Mucosa of stomach (tissue), 1 donor: ENCODE data around the gene MYH10.

ENCODE experiments used
- H3K27me3 ChIP-seq: one replicate; pipeline ENCODE4 v1.7.0; 2013; ENCODE audit warnings: mild to moderate bottlenecking, low read length; ENCODE audit not compliant: control insufficient read depth, insufficient read depth
- H3K36me3 ChIP-seq: one replicate; pipeline ENCODE4 v1.7.0; 2013; ENCODE audit warnings: low read length; ENCODE audit not compliant: control insufficient read depth, insufficient read depth
- H3K4me1 ChIP-seq: one replicate; pipeline ENCODE4 v1.7.0; 2013; ENCODE audit warnings: mild to moderate bottlenecking, low read length; ENCODE audit not compliant: control insufficient read depth, insufficient read depth
- H3K4me3 ChIP-seq: one replicate; pipeline ENCODE4 v1.7.0; 2013; ENCODE audit warnings: low read length
- H3K9ac ChIP-seq: one replicate; pipeline ENCODE4 v1.7.0; 2013; ENCODE audit warnings: mild to moderate bottlenecking, low read length, moderate library complexity
- H3K9me3 ChIP-seq: one replicate; pipeline ENCODE4 v1.7.0; 2013; ENCODE audit warnings: mild to moderate bottlenecking, low read length, moderate library complexity; ENCODE audit not compliant: control insufficient read depth
- donor health status: Pancreatic carcinoma.

The MYH10 gene

DNA sequence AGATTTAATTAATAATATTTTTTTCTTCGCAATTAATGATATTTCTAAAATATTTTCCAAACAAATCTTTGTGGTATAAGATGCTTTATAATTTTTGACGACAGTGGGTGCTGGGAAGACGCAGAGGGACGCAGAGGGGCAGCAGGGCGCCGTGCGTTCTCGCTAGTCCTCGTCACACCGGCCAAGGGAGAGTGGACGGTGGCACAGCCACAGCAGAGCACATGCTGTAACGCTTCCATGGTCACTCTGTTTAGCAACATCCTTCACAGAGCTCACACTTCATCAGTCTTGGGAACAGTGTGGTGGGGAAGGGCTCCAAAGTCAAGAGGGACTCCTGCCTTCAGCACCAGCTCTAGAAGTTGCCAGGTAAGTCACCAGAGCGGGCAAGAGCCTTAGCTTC is 134.4 kb downstream of the MYH10 start:
- Histone ChIP-seq H3K4me1 (no peaks in the 10 kb centered on the region), H3K9ac (no peak overlapping the region), H3K9me3 (no peaks in the 10 kb centered on the region), H3K27me3 (no peaks in the 10 kb centered on the region), H3K36me3 (no peaks in the 10 kb centered on the region), H3K4me3 (no peak overlapping the region)

DNA sequence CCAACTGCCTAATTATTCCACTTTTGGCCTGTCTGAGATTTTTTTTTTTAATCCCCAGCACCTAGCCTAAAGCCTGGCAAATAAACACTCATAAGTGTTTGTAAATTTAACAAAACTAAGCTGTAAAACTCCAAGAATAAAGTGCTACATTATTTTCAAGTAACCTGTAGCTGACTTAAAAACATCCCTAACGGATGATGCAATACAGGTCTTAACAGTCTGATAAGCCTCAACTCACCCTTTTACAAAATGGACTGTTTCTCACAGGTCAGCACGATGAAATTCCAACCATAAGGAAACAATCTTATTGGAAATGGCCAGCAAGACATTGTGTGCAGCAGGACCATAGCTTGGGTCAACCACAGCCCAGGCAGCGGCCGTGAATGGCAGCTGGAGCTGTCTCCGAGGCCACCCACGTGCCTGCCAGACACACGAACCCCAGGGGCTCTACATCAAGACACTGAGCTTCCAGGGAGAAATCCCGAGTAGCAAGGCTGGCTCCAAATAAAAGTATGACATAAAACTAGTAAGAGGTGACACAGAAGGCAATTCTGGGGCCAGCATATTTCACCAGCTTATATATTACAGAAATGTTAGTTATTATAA is 135.9 kb downstream of the MYH10 start:
- Histone ChIP-seq H3K4me1 (no peaks in the 10 kb centered on the region), H3K9me3 (no peaks in the 10 kb centered on the region), H3K9ac (no peak overlapping the region), H3K4me3 (no peak overlapping the region), H3K27me3 (no peaks in the 10 kb centered on the region), H3K36me3 (no peaks in the 10 kb centered on the region)

DNA sequence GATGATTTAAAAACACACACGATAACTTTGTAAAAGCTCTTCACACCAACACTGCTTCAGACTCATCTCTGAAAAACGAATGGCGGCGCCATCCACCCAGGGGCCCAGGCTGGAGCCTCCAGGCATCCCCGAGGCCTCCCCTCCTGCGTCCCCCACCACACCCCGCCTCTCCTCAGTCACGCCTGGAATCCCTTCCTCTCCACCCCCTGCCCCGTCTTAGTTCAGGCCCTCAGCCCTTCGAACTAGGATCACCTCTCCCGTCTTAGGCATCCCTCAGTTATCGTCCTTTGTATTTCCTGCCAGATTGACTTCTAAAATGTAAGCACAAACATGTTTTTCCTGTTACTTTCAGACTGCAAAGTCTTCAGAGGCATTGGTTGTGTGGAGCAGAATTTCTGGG is 136.5 kb downstream of the MYH10 start:
- H3K9me3 ChIP-seq: no peaks in the 10 kb centered on the region
- H3K4me1 ChIP-seq: no peaks in the 10 kb centered on the region

DNA sequence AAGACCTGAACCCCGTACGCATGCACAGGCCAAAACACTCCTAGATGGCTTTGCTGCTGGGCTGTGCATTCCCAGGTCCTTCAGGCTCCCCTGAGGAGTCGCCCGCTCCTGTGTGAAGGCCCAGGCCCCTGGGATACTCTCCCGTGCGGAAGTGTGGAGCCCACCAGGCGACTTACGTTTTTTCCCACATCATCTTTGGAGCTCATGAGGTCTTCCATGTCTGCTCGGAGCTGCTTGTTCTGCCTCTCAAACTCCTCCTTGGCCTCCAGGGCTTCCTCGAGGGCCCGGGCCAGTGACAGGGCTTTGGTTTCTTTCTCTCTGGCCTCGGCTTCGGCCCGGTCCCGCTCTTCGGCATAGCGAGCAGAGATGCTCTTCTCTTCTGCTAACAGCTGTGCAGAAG is 138.4 kb downstream of the MYH10 start:
- H3K36me3 ChIP-seq: no peaks in the 10 kb centered on the region
- no peak overlapping the region for H3K4me3 ChIP-seq
- H3K9ac ChIP-seq: no peak overlapping the region
- no peaks in the 10 kb centered on the region for H3K9me3 ChIP-seq
- no peaks in the 10 kb centered on the region for H3K4me1 ChIP-seq
- no peaks in the 10 kb centered on the region for H3K27me3 ChIP-seq

More for the DNA sequence above, 136.5 kb downstream of the MYH10 start:
- Histone ChIP-seq H3K27me3 (no peaks in the 10 kb centered on the region), H3K4me3 (no peak overlapping the region), H3K36me3 (no peaks in the 10 kb centered on the region), H3K9ac (no peak overlapping the region)

DNA sequence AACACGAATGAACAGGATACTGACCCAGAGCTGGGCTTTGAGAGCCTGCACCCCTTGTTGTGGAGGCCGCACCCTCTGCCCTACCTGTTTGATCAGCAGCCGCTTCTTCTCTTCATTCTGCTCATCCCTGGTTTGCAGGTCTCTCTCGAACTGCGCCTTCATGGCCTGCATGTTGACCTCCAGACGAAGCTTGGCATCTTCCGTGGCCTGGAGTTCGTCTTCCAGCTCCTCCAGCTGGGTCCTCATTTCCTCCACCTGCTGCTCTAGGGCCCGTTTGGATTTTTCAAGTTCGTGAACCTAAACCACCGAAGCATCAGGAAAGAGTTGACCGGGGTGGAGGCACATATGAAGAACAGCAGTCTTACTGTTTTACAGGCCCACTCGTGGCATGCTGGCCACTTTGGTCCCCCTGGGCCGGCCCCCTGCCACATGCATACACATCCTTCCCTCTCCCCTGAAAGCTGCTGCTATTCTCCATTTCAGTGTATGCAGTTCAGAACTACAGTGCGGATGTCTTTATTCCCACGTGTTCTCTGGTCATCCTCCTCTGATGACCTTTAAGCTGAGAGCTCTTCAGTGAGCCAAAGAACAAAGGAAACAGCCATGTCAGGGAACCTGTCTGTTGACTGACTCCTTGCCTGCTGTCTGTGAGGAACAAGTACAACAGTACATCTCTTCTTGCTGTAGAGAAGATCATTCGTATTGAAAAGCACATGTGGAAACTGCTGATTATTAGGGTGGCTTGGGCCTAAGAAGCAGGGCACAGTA is 140.1 kb downstream of the MYH10 start:
- Histone ChIP-seq H3K9ac (no peak overlapping the region), H3K4me1 (no peaks in the 10 kb centered on the region), H3K9me3 (no peaks in the 10 kb centered on the region), H3K4me3 (no peak overlapping the region), H3K36me3 (no peaks in the 10 kb centered on the region), H3K27me3 (no peaks in the 10 kb centered on the region)

DNA sequence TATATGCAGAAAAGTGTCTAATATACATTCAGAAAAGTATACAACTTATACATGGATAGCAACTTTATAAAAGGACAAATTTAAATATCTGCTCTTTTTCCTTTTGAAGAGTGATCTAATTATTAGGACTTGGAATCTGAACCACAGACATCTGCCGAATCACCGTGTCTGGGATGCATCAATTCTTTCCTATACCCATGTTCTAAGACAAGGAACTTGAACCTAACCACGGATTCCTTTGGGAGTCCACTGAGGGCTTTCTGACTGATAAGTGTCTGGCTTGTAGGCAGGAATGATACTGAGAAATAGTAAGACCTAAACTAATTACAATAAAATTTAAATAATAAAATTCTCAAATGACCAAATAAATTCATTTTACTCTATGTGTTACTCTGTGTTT is 140.7 kb downstream of the MYH10 start:
- Histone ChIP-seq H3K4me1 (no peaks in the 10 kb centered on the region), H3K36me3 (no peaks in the 10 kb centered on the region), H3K27me3 (no peaks in the 10 kb centered on the region), H3K9me3 (no peaks in the 10 kb centered on the region), H3K4me3 (no peak overlapping the region), H3K9ac (no peak overlapping the region)

DNA sequence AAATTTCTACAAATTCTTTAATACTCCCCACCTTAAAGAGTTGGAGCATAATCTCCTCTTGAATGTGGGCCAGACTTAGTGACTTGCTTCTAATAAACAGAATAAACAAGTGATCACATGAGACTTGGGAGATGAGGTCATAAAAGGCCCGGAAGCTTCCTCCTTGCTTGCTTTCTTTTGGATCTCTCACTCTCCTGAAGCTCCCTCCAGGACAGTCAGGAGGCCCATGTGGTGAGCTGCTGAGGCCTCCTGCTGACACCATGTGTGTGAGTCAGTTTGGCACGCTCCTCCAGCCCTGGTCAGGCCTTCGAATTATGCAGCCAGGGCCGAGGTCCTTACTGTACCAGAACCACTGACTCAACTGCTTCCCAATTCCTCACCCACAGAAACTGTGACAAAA is 141.6 kb downstream of the MYH10 start:
- H3K9me3 ChIP-seq: no peaks in the 10 kb centered on the region
- H3K27me3 ChIP-seq: no peaks in the 10 kb centered on the region
- no peak overlapping the region for H3K9ac ChIP-seq
- no peaks in the 10 kb centered on the region for H3K36me3 ChIP-seq
- H3K4me1 ChIP-seq: no peaks in the 10 kb centered on the region
- no peak overlapping the region for H3K4me3 ChIP-seq

DNA sequence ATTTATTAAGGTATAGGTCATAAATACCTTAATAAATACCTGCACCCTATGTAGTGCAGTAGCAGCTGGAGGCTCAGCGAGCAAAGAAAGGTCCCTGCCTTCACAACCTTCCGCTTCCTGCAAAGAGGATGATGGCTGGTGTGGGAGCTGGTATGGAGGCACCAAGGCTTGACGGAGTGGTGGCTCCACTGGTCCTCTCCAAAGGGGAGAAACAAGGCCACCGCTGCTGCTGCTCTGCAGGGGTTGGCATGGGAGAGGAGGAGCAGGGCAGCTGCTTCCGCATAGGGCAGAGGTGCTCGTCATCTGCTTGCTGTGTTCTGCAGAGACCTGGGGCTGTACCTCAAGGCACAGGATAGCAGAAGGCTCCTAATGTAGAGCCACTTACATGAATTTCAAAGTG is 142.0 kb downstream of the MYH10 start:
- Histone ChIP-seq H3K9me3 (no peaks in the 10 kb centered on the region), H3K4me3 (no peak overlapping the region), H3K9ac (no peak overlapping the region), H3K36me3 (no peaks in the 10 kb centered on the region), H3K4me1 (no peaks in the 10 kb centered on the region), H3K27me3 (no peaks in the 10 kb centered on the region)

DNA sequence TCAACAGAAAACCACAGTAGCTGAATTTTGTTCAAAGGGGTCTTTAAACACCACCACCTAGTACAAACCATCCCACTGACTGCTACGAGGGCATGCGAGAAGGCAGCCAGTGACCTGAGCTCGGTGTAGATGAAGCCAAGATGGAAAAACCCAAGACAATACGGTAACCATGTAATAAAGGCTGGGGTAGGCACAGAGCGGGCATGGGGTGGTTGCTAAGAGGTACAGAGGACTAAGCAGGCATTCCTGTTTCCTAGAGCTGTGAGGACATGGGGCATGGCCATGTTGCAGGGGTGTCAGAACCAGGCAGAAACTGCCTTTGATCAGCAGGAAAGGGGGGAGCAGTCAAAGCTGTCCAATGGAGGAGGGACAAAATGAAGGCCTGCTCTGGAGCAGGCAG is 142.8 kb downstream of the MYH10 start:
- no peak overlapping the region for H3K9ac ChIP-seq
- no peaks in the 10 kb centered on the region for H3K27me3 ChIP-seq
- H3K4me1 ChIP-seq: no peaks in the 10 kb centered on the region
- no peak overlapping the region for H3K4me3 ChIP-seq
- no peaks in the 10 kb centered on the region for H3K36me3 ChIP-seq
- H3K9me3 ChIP-seq: no peaks in the 10 kb centered on the region

DNA sequence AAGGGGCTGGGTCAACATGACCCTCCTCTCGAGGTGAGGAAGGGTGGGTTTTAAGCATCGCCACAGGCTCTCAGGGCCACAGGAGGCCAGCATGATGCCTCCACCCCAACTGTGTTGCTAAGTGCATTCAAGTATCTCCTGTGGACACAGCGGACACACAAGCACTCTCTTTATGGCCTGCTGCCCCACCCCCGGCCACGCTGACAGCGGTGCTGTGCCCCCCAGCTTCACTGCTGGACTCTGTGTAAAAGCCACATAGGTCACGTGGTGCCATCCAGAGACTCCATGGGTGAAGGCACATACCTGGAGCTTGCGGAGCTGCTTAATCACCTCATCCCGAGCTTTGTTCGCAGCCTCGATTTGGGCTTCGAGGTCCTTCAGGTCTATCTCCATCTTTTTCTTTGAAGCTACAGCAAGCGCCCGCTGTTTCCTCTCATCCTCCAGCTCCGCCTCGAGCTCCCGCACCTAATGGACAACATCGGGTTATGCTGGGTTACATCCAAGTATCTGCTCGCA is 143.3 kb downstream of the MYH10 start:
- H3K9ac ChIP-seq: no peak overlapping the region
- H3K36me3 ChIP-seq: no peaks in the 10 kb centered on the region
- no peak overlapping the region for H3K4me3 ChIP-seq
- no peaks in the 10 kb centered on the region for H3K9me3 ChIP-seq
- no peaks in the 10 kb centered on the region for H3K27me3 ChIP-seq
- H3K4me1 ChIP-seq: no peaks in the 10 kb centered on the region

DNA sequence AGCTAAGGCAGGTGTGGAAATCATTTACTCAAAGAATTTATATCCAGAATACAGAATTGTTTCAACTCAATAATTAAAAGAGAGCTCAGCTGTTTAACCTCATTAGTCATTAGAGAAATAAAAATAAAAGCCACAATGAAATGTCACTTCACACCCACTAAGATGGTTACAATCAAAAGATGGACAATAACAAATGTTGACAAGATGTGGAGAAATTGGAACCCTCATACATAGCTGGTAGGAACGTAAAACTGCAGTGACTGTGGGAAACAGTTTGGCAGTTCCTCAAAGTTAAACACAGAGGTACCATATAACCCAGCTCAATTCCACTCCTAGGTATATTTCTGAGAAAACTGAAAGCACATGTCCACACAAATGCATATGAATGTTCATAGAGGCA is 145.0 kb downstream of the MYH10 start:
- no peaks in the 10 kb centered on the region for H3K4me1 ChIP-seq
- H3K27me3 ChIP-seq: no peaks in the 10 kb centered on the region
- no peak overlapping the region for H3K9ac ChIP-seq
- no peaks in the 10 kb centered on the region for H3K36me3 ChIP-seq
- no peak overlapping the region for H3K4me3 ChIP-seq
- no peaks in the 10 kb centered on the region for H3K9me3 ChIP-seq

DNA sequence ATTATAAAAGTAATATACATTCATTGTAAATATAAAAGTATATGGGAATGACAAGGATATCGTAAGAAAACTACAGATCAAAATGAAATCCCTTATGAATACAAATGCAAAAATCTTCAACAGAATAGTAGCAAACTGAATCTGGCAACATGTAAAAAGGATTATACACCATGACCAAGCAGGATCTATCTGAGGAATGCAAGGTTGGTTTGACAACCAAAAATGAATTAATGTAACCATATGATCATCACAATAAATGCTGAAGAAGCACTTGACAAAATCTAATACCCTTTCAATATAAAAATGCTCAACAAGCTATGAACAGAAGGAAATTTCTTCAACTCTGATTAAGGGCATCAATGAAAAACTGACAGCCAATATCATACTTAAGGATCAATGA is 146.1 kb downstream of the MYH10 start:
- H3K36me3 ChIP-seq: no peaks in the 10 kb centered on the region

More for the DNA sequence above, 146.1 kb downstream of the MYH10 start:
- Histone ChIP-seq H3K9me3 (no peaks in the 10 kb centered on the region), H3K4me3 (no peak overlapping the region), H3K27me3 (no peaks in the 10 kb centered on the region), H3K4me1 (peaks cover 4% of the 10 kb centered on the region), H3K9ac (no peak overlapping the region)
